Left renal cortex interstitium (tissue), 4 donors: ENCODE measurements around the gene DEAF1. TPM values are rescaled to one million over a fixed set of nuclear protein-coding genes. Genes with fewer than 3 reads are reported as not detected.

ENCODE experiments used
- DNase-seq, 4 donors: peaks; one replicate each; pipeline ENCODE4 v3.0.0-alpha.2; 2013; ENCODE audit warnings: low read depth in 4 of 4, low spot score in 2 of 4, missing footprints in 1 of 4
- polyA plus RNA-seq, 4 donors: library from polyadenylated mRNA; unstranded; fragments of 120-200 nt; gene quantifications; one replicate each; pipeline ENCODE4 v1.2.1, GENCODE V29; 2013; ENCODE audit not compliant: insufficient read length in 4 of 4

The DEAF1 gene
- polyA plus RNA-seq, 4 donors = 44.7 to 57.7 (median 51.1) TPM

DNA sequence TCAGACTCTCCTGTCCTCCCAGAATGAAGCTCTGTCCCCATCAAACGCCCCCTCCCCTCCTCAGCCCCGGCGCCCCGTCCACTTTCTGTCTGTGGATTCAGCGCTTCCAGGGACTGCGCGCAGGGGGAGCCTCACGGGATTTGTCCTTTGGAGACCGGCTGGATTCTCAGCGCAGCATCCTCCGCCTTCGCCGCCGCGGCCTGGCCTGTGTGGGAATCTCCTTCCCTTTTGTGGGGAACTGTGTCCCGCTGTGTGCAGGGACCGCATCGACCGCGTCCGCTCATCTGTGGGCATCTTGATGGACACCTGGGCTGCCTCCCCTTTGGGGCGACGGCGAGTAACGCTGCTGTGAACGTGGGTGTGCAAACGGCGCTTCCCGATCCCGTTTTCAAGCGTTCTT lies 67.0 kb downstream of the DEAF1 start:
- DNase-seq = no peak

DNA sequence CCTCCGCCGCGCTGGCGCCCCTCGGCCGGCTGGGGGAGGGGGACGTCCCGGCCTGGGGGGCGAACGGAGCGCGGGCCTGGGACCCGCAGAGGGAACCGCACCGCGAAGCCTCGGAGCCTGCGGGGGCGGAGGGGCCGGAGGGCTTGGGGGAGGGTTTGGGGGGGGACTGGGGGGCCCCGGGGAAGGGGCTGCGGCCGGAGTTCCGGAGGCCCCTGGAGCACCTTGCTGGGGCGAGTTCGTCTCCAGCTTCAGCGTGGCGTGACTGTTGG lies 67.8 kb downstream of the DEAF1 start:
- DNase-seq = no peak

DNA sequence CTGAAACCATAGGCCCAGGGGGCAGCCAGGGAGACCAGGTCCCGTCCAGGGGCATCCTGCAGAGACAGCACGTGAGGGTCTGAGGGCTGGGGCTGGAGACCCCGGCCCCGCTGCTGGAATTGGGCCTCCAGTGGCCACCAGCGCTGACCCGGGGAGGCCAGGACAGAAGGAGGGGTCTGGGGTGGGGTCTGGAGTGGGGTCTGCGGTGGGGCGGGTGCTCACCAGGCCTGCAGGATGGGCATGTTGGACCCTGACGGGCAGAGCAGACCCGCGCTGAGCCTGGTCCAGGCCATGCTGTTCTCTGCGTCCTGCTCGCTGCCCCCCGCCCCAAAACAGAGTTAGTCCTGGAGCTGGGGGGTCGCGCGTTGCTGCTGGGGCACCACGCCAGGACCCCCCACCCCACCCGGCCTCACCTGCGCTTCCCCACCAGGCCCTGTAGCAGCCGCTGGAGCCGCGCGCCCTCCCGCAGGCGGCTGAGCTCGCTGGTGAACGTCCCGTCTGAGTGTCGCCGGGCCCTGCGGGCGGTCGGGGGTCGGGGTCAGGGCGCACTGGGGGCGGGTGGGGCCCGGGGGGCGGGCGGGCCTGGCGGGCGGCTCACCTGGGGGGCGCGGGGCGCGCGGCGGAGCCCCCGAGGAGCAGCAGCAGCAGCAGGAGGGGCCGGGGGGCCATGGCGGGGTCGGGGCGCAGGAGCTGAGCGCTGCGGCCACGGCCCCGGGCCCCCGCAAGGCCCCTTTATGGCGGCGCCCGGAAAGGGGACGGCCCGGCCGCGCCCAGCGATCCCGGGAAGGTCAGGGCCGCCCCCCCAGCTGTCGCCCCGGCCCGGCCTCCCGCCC lies 68.3 kb downstream of the DEAF1 start, which contains the start of gene SCT:
Gene SCT, minus strand, starts transcription at position 707 of the 833 bp plus-strand sequence. Its CDS starts 38 bp downstream, at position 669.
- DNase-seq = no peak

DNA sequence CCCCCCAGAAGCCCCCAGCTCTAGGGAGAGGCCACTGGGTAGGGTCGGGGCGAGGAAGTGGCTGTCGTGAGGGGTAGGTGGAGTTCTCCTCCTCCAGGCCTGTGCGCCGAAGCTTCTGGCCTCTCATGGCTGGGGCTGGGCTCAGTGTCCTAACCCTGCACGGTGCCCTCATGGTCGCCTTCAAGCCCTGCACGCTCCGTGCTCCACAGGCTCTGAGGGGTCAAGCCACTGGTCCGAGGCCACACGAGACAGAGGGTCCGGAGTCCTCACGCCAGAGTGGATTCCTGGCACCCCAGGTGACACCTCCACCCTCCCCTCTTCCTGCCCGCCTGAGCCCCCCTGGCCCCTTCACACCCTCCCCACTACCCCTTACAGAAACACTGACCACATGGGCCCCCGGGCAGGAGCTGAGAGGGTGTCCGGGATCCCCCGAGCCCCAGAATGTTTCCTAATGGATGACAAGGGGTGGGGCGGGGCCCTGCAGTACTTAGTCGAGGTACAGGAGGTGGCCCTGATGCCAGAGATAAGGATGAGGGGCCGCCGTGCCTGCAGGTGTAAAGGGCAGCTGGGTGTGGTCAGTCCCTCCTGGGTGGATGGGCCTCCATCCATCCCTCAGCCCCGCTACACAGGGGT lies 69.3 kb downstream of the DEAF1 start:
- no peak for DNase-seq

DNA sequence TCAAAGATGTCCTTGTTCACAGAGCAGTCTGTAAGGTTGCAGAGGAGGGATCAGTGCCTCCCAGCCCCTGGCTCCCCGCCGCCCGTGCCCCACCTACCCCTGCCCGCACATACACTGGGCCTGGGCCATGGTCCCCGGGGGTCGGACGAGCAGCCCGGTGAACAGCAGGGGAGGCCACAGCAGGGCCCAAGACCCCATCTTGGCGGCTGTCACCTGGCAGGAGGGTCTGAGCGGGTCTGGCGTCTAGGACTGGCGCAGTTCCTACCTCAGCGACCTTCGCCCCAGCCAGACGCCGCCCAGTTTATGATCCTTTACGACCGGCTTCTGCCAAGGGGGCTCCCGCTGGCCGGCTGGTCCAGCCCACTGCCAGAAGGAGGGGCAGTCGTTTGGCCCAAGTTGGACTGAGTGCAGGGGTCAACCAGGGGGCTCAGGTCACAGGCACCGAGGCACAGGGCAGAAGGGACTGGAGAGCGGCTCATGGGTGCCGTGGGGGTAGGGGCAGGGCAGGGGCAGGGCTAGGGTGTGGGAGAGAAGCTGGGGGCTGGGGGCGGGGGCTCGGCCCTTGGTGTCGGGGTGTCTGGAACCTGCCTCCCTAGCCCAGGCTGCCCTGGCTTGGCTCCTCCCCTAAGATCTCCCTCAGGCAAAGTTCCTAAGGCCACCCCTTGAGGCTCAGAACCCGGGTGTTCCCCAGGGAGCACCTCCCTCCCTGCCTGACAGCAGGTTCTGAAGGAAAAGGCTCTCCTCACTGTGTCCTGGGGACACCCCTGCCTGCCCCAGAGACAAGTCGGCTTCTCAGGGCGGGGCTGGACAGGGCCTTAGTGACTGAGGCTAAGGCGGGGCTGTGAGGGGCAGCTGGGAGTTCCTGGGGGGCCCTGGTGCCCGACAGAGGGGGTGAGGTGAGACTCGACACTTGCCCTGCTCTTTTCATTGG lies 70.1 kb downstream of the DEAF1 start, which contains the start of gene CDHR5:
Gene CDHR5, minus strand, starts transcription at position 251 of the 931 bp plus-strand sequence. Its CDS starts 53 bp downstream, at position 198.
- no peak for DNase-seq

DNA sequence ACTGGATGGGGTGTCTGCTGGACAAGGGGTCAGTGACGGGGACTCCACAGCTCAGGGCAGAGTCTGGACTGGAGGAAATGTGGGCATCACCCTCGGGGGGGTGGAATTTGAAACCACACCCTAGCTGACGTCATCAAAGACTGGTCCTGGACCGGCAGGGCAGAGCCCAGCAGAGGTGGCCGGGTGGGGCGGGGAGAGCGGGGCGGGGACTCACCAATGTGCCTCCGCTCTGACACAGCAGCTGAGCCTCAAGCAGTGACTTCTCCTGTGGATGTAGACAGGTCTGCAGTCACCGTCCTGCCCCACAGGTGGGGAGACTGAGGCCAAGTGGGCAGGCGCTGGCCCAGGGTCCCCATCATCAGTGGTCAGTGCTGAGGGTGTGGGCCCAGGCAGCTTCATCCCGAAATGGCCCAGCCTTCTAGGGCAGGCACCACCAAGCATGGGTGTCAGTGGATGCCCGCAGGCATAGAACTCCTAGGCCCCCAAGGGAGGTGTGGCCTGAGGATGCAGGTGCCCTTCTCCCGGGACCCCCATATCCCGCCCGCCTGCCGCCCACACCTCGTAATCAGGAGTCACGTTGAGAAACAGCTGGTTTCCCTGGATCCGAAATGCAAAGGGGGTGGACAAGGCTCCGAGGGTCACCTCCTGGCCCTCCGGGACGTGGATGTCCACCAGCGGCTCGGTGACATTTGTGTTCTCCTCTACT lies 70.9 kb downstream of the DEAF1 start:
- no peak for DNase-seq

DNA sequence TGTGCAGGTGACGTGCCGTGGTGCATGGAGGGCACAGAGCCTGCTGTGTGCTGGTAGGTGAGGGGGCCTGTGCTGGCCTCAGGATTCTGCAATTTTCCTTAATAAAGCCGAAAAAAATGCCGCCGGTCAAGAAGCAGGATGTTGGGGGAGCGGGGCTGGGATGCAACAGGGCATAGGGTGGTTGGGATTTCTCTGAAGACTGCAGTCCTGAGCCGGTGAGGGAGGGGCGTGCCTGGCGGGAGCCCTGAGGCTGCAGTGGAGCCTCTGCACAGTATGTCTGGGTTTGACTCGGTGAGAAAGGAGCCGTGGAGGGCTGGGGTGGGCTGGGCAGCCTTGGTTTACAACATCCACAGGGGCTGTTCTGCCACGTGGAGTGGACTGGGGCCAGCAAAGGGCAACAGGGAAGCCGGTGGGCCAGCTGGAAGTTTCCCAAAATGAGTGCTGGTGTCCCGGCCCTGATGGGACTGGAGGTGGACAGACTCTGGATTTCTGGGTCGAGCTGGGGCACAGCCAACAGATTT lies 71.6 kb downstream of the DEAF1 start:
- DNase-seq = no peak

DNA sequence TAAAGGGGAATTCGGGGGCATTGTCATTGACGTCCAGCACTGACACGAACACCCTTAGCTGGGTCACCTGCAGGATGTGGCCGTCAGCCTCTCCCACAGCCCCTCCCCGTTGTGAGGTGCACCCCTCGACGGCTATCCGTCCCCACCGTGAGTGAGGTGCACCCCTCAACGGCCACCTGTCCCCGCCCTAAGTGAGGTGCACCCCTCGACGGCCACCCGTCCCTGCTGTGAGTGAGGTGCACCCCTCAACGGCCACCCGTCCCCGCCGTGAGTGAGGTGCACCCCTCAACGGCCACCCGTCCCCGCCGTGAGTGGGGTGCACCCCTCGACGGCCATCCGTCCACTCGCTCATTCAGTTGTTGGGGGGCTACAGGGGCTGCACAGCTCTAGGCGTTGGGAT lies 73.2 kb downstream of the DEAF1 start:
- no peak for DNase-seq

DNA sequence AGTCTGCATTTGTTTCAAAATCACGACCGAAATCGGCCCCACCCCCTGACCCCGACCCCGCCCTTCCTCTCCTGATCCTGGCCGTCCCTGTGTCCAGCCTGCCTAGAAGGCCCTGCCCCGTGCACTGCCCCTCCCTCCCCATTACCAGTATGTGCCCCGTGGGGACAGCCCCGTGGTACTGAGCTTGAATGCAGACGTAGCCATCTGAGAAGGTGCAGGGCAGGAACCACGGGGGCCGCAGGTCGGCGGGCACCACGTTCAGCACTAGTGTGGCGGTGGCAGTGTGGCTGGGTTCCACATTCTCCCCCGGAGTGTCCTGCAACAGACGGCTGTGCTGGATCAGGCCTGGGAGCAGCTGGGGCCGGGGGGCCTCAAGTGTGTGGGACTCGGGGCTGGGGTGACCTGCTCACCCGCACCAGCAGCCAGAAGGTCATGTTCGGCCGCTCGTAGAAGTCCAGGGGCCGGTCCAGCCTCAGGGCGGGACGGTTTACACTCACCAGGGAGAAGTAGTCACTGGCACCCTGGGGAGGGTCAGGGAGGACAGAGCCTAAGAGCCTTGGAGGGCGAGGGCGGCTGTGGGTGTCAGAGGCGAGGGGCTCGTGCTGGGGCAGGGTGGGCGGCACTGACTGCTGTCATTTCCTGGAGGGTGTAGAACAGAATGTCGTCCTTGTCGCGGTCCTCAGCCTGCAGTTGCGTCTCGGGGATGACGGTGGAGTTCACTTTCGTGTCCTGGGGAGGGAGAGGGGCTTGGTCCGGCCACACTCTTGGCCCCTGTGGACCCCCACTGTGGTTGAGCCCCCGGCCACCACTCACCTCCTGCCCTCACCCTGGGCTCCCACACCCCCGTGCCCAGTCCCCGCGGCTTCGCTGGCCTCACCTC lies 73.8 kb downstream of the DEAF1 start:
- DNase-seq = no peak

DNA sequence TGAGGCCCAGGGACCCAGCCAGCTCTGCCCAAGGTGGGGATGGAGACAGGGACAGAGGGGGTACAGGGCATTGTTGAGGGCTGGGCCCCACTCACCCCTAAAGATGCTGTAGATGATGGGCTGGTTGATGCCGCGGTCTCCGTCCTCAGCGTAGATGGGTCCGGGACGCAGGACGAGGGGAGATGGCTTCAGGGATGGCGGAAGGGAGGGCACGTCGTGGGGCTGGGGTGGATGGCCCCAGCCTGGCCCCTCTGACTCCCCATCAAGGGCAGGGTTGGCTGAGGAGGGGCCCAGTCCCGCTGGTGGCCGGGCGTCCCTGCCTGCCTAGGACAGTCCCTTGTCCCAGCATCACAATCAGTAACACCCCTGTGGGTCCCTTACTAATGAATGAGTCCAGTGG lies 74.8 kb downstream of the DEAF1 start:
- DNase-seq = no peak

DNA sequence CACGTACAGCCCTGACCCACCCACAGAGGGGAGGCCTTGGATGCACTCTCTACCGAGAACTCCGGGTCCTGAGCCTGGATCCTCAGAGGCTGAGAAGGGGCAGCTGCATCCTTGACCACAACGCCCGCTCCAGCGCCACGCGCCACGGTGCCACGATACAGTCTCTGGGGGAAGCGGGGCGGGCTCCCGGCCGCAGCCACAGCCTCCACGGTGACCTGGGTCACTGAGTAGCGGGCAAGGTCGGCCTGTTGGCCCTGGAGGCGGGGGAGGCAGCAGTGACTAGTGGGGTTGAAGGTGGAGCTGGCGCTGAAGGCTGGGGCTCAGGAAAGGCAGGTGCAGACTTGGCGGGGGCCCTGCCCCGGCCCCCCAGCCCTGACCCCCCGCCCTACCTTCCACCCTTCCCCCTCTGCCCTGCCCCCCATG lies 75.4 kb downstream of the DEAF1 start:
- no peak for DNase-seq

DNA sequence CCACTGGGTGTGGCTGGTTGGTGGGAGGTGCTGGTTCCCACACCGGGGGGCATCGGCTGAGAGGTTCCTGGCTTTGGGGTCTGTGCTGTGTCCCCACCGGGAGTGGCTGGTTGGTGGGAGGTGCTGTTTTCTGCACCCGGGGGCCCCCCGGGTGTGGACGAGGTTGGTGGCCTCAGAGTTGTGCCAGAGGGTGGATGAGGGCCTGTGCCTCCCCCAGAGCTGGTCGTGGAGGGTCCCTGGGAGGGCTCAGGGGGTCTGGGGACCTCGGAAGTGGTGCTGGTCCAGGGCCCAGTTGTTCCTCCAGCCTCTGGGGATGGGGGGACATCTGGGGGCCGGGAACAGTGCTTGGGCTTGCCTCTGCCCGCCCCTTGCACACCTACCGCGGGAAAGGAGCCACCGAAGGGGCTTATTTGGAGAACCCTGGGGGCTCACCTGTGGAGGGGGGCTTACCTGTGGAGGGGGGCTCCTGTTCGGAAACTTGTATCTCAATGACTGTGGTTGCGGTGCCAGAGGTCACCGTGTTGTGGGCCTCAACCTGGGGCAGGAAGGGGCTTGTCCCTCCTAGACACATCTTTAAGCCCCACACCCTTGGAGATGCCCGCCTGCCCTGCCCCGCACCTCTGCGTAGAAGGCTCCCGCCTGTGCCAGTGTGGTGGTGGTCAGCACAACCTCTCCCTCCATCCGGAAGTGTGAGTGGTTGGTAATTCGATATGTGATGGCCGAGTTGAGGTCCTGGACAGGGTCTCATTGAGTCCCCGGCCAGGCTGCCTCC lies 76.0 kb downstream of the DEAF1 start:
- DNase-seq = no peak

DNA sequence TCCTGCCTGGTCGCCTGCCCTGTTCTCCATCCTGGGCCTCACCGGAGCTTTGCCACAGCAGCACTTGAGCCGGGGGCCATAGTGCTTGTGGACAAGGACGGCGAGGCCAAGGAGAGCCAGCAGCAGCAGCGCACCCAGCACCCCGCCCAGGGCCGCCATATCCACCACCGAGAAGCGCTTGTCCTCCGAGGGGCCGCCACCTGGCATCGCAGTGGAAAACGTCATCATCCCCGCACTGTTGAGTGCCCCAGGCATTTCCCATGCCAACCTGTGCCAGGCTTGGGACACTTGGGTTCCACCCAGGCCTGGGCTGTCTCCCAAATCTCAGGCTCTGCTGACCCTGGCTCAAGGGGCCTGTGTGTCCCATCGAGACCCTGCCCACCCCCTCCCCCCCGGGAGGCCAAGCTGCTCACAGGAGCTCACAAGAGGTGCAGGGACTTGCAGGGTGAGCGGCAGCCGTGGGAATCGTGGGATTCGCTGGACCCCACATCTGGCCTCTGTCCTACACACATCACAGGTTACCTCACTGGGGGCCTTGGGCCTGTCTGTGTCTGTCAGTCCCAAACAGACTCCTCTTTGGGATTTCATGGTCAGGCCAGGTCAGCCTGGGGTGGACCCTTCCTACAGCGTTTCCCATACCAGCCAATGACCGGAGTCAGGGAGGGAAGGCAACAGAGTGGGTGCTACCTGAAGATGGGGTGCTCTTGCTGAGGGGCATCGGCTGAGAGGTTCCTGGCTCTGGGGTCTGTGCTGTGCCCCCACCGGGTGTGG lies 76.9 kb downstream of the DEAF1 start:
- DNase-seq = no peak

DNA sequence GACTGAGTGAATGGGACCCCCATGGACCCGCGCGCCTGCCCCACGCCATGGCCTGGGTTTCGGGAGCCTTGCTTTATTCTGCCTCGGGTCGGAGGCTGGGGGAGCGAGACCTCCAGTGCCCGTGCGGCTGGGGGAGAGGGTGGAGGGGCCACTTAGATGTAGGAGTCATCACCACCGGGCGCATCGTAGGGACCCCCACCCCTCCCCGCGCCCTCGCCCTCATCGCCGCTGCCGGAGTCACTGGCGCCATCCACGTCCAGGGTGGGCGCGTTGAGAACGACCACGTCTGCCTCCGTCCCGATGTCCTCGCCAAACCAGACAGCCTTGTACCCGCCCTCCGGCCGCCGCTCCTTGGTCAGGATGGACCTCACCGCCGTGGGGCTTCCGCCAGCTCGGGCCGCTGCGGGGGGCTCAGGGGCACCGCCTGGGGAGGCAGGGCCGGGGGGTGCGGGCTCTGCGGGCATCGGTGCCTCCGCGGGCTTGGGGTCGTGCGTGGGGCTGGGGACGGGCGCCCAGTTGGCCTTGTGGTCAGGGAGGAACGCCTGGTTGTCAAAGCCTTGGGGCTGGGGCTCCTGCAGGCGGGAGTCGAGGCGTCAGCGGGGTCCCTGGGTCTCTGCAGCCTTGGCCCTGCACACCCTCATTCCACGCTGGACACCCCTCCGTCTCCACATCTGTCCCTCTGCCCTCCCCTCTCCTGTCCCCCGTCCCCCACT lies 77.7 kb downstream of the DEAF1 start:
- DNase-seq = no peak

DNA sequence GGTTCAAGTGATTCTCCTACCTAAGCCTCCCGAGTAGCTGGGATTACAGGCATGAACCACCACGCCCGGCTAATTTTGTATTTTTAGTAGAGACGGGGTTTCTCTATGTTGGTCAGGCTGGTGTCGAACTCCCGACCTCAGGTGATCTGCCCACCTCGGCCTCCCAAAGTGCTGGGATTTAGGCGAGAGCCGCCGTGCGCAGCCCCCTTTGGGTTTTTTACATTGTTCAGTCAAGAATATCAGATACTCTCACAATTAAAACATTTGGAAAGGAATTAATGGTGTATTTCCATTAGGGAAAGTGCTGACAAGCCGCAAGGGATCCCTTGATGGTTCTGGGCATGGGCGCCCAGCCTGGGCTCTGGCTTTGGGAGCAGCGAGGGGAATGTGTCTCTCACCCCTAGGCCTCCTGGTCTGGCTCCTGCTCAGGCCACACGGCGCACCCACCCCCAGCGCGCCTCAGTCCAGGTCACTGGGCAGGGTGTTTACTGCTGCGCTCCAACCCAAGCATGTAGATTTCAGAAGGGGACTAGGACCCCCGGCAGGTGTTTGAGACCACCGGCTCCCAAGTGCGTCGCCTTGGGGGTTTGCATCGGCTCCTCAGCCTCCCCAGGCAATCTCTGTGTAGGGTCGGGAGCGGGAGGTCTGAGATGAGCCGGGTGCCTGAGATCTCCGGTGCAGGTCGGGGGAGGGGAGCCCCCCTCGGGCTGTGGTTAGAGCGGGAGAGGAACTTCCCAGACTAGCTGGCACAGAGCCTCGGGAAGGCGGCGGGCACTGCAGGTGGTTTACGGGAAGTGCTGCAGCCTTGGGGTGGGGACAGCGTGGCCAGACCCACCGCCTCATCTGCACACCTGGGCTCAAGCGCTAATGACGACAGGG lies 78.5 kb downstream of the DEAF1 start:
- DNase-seq = no peak
